NCI-H2196 treated with DMSO at 0.1 percent for 48 hours (cell line): Measurements from ENCODE around the gene ACSL1.

Experiments used
- DNase-seq: peaks from one replicate; lab custom pipeline; 2025; ENCODE audit not compliant: unreplicated experiment; lab: John Stamatoyannopoulos, UW

The ACSL1 gene, protein sequence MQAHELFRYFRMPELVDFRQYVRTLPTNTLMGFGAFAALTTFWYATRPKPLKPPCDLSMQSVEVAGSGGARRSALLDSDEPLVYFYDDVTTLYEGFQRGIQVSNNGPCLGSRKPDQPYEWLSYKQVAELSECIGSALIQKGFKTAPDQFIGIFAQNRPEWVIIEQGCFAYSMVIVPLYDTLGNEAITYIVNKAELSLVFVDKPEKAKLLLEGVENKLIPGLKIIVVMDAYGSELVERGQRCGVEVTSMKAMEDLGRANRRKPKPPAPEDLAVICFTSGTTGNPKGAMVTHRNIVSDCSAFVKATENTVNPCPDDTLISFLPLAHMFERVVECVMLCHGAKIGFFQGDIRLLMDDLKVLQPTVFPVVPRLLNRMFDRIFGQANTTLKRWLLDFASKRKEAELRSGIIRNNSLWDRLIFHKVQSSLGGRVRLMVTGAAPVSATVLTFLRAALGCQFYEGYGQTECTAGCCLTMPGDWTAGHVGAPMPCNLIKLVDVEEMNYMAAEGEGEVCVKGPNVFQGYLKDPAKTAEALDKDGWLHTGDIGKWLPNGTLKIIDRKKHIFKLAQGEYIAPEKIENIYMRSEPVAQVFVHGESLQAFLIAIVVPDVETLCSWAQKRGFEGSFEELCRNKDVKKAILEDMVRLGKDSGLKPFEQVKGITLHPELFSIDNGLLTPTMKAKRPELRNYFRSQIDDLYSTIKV

DNA sequence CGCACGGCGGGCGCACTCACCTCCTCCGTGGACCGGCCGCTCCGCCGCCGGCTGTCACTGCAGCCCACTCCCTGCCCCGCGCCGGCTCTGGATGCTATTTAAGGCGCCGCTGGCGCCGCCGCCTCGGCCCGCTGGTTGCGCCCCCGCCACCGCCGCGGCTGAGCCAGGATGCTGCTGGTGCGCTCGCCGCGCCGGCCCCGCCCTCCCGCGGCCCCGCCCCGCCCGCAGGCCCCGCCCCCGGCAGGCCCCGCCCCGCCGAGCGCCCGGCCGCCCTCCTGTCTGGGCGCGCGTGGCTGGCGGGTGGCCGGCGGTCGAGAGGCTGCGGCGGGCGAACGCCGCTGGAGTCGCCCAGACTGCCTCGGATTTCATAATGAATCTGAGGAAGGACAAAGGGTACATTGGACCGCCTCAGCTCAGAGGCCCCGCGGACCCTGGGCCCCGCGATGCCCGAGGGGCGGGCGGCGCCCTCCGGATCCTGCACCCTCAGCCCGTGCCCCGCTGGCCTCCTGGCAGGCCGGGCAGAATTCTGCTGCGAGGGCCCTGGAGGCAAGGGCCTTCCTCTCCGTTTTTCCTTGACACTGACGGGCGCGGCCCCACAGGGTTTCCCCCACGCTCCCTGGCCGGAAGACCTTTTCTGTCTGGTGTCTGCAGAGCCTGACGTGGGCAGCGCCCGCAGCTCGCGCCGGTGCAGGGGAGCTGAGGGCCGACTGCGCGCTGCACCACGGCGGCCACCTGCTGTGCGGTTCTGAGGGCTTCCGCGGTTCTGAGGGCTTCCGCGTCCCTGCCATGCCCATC is at the start of gene ACSL1:
Gene ACSL1, minus strand, starts transcription at position 73 of the 795 bp plus-strand sequence. CDS start 22,454 bp downstream, outside the sequence.
- DNase-seq = peak; percentile 12

DNA sequence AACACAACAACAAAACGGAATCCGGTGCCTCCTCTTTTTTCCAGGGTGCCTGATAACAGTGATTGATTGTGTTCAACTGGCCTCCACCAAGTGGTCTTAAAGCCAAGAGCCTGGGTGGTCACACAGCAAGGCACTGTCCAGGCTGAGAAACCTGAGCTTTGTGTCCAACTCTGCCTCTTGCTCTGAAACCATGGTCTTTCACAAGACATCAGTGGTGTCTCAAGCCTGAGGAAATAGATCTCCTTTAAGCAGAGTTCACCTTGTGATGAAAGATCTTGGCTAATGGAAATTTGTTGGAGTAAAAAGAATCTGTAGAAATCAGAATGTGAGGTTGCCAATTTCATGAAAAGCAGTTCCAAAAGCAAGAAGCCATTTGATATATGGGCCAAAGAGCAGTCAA is 47.3 kb upstream of the ACSL1 start:
- no peak for DNase-seq

DNA sequence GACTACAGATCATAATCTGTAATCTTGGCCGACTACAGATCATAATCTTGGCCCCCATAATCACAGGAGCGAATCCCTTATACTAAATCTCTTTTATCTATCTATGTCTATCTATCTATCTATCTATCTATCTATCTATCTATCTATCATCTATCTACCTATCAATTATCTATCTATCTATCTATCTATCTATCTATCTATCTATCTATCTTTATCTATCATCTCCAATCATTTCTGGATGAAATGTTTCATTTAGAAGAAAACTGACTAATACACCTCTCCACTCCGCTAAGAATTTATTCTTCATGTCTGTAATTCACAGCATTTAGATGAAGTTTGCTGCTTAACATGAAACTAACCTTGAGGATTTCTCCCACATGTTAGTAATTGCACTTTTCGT is 45.0 kb upstream of the ACSL1 start:
- no peak for DNase-seq

DNA sequence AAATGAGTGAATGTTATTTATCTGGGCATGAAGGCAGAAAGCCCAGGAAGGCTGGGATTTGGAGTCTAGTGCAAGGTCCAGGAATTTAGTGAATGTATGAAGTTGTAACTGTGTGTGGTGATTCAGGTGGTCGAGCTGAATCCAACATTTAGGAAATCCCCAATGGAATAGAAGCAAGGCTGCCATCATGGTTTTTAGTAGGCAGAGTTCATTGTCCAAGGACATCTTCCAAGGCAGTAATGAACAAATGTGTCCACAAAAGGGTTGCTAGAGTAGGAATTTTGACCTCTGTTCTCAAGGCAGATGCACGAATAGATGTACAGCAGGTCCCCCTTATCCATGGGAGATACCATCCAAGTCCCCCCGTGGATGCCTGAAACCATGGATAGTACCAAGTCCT is 42.9 kb upstream of the ACSL1 start:
- no peak for DNase-seq

DNA sequence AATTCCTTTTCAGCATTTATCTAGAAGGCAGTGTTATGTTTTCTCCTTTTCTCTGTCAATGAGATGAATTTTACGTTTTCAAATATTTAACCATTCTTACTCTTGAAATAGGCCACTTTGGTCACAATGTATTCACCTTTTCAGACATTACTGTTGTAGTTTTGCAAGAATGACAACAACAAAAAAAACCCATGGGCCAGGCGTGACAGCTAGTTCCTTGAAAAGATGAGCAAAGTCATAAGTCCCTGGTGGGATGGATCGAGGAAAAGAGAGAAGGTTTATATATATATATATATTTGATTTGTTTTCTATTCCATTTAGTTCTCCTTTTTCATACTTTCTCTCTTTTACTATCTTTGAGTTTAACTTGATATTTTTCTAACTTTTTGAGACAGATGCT is 38.1 kb upstream of the ACSL1 start:
- DNase-seq = no peak

DNA sequence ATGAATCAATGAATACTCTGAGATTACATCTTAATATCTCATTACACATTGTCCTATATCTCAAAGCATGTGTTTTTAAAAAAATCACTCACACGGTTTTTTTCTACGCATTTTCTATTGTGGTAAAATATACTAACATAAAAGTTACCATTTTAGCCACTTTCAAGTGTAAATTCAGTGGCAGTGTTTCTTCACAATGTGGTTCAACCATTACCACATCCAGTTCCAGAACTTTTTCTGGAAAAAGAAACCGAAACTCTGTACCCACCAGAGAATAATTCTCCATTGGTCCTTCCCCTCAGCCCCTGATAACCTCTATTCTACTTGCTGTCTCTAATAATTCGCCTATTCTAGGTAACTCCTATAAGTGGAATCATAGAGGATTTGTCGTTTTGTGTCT is 35.3 kb upstream of the ACSL1 start:
- no peak for DNase-seq

DNA sequence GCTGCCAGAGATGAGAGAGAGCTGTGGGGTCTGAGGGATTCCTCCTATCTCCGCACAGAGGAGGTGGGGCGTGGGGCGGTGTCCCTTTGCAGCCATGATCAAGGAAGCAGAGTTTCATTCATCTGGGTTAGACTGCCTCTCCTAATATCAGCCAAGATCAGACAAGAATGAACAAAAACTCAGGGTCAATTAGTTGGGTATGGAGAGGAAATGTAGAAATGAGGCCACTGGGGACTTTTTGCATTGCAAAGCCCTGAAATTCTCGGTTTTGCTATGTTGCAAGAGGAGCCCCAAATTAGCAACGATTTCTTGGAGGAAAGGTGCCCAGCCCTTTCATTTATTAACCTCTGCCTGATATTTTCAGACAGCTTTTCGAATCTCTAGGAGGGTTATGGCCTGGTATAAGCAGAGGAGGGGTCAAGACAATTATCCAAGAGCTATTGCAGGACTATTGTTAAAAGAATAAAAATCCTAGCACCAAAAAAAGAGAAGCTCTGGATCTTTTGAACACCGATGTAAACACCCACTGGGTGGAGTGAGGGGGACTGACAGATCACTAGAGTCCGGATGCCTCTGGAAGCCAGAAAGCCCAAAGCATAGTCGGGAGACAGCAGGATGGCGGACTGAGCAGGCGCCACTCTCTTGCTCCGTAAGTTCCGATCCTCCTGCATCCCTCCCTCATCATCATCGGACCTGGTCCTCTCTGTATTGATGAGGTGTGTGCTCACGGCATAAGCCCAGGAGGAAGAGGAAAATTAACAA is 34.4 kb upstream of the ACSL1 start:
- DNase-seq = no peak

DNA sequence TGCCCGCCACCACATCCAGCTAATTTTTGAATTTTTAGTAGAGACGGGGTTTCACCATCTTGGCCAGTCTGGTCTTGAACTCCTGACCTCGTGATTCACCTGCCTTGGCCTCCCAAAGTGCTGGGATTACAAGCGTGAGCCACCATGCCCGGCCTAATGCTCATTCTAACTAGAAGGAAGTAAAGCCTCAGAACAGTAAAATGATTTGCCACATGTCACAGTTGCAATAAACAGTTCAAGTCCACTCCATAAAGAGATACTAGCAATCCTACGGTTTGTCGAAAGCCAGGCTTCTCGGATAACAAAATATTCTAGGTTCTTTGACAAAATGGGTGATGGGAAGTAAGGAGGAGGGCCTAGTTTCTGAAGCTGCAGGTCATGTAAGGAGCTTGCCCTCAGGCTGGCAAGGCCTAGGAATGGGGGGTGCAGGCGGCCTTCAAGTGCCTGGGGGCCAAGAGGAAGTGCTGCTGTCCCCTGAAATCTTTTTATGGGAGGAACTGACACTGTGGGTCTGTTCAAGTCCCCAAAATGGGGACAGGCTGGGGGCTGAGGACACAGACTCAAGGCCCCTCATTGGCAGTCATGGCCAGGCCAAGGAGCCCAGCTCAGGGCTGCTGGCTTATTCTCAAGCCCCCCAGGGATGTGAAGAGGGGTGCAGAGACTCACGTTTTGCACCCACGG is 31.8 kb upstream of the ACSL1 start:
- no peak for DNase-seq

DNA sequence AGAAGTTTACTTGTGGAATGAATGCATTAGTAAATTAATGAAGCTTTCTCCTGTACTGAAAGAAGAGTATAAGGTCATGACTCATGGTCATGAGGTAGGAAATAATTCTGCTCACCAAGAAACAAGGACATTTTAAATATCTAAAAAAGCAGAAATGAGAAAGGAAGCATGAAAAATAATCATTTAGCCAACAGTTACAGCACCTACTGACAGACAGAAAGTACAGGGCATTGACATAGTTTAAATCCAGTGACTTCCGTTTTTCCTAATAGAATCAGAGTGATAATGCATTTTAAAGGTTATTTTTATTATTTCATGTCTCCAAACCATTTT is 30.5 kb upstream of the ACSL1 start:
- no peak for DNase-seq

DNA sequence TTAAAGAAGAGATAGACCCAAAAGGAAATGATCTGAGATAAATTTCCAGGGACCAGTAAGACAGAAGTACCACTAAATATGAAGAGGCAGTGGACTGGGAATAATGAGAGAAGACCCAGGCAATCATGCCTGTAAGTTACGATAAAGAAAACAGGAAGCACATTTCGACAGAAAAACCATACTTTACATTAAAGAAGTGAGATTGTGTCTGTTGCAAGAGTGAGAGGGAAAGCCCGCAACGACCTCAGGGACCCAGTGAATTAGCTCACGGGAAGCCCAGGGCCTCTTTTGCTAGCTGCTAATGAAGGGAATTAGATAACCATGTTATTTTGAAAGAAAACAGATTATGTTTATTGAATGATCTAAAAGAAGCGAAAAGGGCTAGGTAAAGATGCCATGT is 28.9 kb upstream of the ACSL1 start:
- DNase-seq = no peak

DNA sequence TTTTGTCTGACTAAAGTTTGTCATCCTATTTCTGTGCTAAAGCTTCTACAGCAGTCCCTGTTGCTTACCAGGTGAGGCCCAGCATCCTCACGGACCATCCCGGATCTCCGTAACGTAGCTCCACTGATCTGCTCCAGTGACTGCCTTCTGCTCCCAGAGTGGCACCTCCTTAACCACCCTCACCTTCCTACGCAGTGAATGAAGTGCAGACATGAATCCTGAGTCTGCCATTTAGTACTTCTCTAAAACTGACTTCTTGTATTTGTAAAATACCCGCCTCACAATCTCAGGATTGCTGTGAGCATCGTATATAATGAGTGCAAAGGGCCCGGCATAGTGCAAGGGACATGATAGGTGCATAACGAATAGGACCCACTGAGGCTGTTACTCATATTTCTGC is 27.7 kb upstream of the ACSL1 start:
- DNase-seq = no peak

DNA sequence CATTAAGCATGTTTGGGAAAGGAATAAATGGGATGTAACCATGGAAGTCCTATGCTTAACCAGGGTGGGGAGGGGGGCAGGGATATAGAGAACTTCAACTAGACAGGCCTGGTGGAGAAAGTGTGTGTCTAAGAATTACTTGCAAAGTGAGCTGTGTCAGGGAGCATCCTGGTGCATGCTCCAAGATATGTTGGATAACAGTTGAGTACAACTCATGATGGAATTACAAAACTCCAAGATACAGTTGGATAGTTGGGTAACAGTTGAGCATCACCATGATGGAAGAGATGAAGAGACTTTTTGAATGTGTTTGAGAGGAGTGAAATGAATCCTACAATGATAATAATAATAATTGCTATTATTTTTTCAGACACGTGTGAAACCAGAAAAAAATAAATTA is 26.1 kb upstream of the ACSL1 start:
- no peak for DNase-seq

DNA sequence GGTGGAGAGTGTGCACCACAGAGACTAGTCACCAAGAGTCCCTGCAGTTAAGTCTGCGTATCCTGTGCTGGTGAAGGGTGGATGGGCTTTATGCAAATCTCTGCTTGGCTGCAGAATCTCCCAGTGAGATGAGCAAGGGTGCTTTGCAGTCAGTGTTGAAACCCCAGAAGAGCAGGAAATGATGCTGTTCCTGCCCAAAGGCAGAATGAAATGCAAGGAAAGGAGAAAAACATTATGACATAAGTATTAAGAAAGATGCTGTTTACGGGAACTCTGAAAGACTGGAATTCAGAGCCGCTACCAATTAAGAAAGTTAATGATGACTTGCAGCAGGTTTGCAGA is 25.4 kb upstream of the ACSL1 start:
- no peak for DNase-seq

DNA sequence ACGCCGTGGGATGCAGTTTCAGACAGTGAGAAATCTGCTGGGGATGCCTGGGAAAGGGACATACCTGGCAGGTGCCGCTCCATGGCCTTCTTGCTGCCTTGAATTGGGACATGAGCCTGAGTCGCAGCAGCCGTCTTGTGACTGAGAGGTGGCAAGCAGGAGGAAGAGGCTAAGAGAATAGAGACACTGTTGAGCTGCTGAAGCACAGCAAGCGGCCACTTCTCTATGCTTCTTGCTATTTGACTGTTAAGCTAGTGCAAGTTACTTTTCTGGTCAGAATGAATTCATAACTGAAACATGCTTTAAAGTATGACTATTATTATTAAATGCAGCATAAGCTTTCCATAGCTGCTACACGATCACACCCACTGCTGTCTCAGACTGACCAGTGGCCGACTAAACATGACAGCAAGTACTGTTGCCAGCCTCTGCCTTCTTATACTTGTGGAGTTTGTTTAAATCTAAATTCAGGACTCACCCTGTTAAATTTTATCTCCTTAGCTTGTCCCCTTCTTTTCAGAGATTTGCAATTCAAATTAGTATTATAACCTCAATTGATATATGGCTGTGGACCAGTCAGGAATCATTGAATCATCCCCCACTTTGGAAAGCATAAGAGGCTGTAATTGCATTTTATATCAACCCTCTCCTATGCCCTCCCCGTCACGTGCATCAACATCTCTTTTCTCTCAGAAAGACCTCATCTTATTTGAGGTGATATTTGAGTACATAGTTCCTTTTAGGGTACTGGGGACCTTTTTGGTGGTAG is 24.8 kb upstream of the ACSL1 start:
- DNase-seq = no peak

DNA sequence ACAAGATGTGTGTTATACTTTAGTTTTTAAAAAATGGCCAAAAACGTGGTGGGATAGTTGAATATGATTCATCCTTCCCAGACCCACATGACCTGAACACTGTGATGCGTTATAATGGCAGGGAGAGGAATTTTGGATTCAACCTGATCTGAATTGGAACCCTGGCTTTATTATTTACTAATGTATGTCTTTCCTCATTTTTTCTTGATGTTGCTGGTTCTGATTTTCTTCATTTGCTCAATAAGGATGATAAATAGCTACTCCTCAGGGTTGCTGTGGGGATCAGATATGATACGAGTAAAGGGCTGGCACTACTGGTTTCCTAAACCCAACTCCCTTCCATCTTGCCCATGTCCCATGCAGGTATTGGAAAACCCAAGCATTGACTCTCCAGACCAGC is 24.2 kb upstream of the ACSL1 start:
- no peak for DNase-seq

DNA sequence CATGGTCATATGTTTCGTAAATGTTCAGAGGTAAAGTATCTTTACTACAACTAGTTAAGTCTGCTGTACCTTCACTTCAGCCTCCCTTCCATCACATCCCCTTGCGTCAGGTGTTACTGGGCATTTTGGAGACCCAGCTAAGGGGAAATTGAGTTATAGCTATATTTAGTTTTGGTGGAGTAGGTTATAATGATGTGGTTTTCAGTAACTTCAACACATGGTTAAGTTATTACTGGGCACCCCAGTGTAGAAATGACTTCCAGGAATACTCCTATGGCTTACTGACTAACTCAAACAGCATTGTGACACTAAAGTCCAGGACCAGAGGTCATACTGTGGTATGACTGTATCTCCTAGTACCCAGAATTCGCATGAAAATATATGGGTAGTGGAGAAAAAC is 23.4 kb upstream of the ACSL1 start:
- no peak for DNase-seq

DNA sequence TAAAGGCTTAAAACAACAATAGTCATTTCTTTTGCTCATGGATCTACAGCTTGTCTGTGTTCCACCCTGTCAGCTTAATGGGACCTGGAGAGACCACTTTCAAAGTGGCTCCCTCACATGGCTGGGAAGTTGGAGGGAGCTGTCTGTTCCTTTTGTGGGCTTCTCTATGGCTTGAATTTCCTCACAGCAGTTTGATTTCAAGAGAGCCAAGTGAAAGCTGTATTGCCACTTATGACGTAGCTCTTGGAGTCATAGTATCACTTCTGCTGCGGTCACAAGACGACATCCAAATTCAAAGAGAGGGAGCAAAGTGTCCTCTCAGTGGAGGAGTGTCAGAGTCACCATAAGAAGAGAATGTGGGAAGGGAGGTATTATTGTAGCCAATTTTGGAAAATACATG is 22.7 kb upstream of the ACSL1 start:
- no peak for DNase-seq

DNA sequence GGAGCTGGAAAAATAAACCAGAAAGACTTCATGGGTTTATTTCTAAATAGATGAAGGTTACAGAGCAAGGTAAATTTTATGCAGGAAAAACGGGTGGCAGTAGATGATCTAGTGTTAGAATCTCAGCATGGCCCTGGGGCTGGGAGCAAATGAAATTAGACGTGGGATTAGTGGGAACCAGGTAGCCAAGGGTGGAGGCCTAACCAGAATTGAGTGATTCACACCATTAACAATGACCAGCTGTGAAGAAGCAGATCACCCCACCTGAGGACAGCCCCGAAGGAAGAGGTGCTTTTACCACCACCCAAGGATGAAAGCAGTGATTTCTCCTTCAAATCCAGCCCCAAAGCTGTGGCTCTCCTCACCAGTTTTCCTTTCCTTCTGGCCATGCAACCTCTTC is 20.8 kb upstream of the ACSL1 start:
- DNase-seq = no peak

DNA sequence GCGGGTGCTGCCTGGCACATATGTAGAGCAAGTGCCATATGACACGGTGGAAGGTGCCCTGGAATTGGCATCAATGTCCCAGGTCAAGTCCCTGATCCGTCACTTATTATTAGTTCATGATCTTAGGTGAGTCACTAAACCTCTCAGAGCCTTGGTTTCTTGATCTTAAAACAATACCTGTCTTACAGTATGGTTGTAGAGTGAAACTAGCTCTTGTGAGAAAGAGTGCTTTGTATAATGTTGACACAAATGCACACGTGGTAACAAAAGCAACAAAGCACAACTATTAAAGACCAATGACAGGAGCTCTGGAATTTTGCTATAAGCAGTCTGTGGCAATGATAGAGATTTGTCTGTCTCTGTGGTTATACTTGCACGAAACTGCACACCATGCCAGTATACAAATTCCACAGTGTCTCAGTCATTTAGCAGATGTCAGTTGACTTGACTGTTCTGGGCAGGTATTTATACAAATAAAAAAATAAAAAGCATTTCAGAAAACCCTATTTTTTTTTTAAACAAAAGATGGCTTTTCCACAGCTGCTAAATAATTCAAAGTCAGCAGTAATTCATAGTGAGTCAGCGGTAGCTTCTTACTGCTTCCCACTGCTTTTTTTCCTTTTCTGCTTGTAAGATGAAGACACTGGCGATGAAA is 19.7 kb upstream of the ACSL1 start:
- DNase-seq = no peak

DNA sequence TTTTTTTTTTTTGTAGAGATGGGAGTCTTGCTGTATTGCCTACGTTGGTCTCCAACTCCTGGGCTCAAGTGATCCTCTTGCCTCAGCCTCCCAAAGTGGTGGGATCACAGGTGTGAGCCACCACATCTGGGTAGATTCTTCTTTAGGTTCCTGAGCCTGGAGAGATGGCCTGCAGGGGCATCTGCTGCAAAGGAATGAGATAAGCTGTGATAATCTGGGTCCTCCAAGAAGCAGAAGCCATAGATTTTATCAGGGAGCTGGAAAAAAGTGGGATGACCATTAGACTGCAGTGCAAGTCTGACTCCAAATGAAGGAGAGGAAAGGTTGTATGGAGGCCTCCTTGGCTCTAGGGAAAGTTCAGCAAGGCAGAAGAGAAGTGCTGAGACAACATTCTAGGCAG is 19.0 kb upstream of the ACSL1 start:
- no peak for DNase-seq
